Skeletal muscle satellite cell (primary cell): ENCODE data around the gene ARID4A.
"Not testable (repeated sequence)": the region's sequence is repeated elsewhere in the genome, so short reads cannot be mapped to it uniquely, and the experiment has no call there.

Source experiments
- H3K27me3 ChIP-seq: 2 replicates; pipeline ENCODE4 v1.7.0; 2013; ENCODE audit warnings: low read length; ENCODE audit not compliant: control insufficient read depth, insufficient read depth
- H3K36me3 ChIP-seq: 2 replicates; pipeline ENCODE4 v1.7.0; 2013; ENCODE audit warnings: mild to moderate bottlenecking, control low read depth, low read length; ENCODE audit not compliant: insufficient read depth
- H3K4me1 ChIP-seq: 2 replicates; pipeline ENCODE4 v1.7.0; 2013; ENCODE audit warnings: low read length; ENCODE audit not compliant: control insufficient read depth, insufficient read depth
- H3K4me2 ChIP-seq: 2 replicates; pipeline ENCODE4 v1.7.0; 2013; ENCODE audit warnings: mild to moderate bottlenecking, low read length
- H3K4me3 ChIP-seq: 2 replicates; pipeline ENCODE4 v1.7.0; 2013; ENCODE audit warnings: low read length
- H3K9ac ChIP-seq: 2 replicates; pipeline ENCODE4 v1.7.0; 2013; ENCODE audit warnings: mild to moderate bottlenecking, low read depth, low read length, moderate library complexity
- H3K9me3 ChIP-seq: replicated peaks from 2 replicates; pipeline ENCODE4 v1.7.0; 2013; ENCODE audit warnings: mild to moderate bottlenecking, control low read depth, low read length

ARID4A gene

DNA sequence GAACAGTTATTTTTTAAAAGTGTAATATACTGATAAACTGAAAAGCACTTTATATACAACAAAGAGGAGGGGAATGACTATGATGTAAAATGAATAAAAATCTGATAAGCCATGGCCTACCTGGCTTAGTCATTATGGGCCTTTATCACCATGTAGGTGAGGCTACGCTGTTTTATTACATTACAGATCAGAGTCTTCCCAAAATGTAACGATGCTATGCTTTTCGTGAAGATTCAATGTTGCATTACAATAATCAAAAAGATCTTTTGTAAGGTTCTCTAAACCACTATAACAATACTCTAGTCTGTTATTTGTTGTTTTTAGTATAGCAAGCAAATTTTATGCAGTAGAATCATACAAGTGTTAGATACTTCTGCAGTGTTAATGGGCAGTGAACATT, 34.2 kb downstream of the ARID4A start:
- peaks cover 16% of the 10 kb centered on the region for H3K36me3 ChIP-seq
- no peak overlapping the region for H3K4me2 ChIP-seq
- no peaks in the 10 kb centered on the region for H3K9me3 ChIP-seq

DNA sequence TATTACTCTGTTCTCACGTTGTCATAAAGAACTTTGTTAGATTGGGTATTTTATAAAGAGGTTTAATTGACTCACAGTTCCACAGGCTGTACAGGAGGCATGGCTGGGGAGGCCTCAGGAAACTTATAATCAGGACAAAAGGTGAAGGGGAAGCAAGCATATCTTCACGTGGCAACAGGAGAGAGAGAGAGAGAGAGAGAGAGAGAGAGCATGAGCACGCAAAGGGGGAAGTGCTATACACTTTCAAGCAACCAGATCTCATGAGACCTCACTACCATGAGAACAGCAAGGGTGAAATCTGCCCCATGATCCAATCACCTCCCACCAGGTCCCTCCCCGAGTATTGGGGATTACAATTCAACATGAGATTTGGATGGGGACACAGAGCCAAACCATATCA, 41.3 kb downstream of the ARID4A start:
- H3K4me2 ChIP-seq, H3K27me3 ChIP-seq, H3K9me3 ChIP-seq, H3K4me1 ChIP-seq, H3K9ac ChIP-seq, H3K4me3 ChIP-seq: not testable (repeated sequence)
- H3K36me3 ChIP-seq: peaks cover 12% of the 10 kb centered on the region

More for the DNA sequence above, 34.2 kb downstream of the ARID4A start:
- H3K9ac ChIP-seq: no peak overlapping the region
- no peak overlapping the region for H3K4me3 ChIP-seq
- H3K4me1 ChIP-seq: peaks cover 4% of the 10 kb centered on the region
- no peaks in the 10 kb centered on the region for H3K27me3 ChIP-seq

DNA sequence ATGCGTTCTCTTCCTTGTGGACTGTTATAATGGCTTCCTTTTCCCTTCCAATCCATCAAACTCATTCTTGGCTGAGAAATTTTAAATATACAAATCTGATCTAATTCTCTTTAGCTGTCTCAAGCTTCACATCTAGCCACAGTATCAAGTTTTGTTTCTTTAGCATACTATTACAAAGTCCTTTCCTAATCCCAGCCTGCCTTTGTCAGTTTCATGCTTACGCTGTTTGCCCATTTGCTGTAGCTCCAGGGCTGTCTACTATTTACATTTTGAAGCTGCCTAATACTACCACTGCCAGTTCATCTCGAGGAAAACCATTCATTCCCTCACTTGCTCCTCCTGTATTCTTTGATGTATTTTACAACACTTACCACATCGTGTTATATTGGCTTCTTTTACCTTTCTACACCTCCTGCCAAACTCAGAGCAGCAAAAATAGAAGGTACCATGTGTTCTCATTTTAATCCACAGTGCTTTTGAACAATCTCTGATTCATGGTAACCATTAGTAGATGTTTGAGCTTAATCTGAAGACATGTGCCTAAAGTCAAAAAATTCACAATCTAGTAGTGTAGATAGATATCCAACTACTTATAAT, 42.9 kb downstream of the ARID4A start:
- Histone ChIP-seq H3K4me2 (no peak overlapping the region), H3K4me3 (no peak overlapping the region), H3K4me1 (no peaks in the 10 kb centered on the region), H3K9me3 (no peaks in the 10 kb centered on the region), H3K27me3 (no peaks in the 10 kb centered on the region), H3K36me3 (peaks cover 20% of the 10 kb centered on the region), H3K9ac (no peak overlapping the region)

DNA sequence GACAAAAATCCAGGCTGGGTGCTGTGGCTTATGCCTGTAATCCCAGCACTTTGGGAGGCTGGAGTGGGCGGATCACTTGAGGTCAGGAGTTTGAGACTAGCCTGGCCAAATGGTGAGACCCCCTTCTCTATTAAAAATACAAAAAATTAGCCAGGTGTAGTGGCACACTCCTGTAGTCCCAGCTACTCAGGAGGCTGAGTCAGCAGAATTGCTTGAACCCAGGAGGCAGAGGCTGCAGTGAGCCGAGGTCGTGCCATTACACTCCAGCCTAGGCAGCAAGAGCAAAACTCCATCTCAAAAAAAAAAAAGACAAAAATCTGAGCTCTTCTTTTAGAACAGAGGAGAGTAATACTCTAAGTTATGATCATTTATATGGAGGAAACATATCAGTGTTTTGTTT, 45.2 kb downstream of the ARID4A start:
- H3K4me1 ChIP-seq, H3K9me3 ChIP-seq, H3K27me3 ChIP-seq, H3K4me2 ChIP-seq, H3K9ac ChIP-seq, H3K4me3 ChIP-seq: not testable (repeated sequence)
- H3K36me3 ChIP-seq: peaks cover 34% of the 10 kb centered on the region

DNA sequence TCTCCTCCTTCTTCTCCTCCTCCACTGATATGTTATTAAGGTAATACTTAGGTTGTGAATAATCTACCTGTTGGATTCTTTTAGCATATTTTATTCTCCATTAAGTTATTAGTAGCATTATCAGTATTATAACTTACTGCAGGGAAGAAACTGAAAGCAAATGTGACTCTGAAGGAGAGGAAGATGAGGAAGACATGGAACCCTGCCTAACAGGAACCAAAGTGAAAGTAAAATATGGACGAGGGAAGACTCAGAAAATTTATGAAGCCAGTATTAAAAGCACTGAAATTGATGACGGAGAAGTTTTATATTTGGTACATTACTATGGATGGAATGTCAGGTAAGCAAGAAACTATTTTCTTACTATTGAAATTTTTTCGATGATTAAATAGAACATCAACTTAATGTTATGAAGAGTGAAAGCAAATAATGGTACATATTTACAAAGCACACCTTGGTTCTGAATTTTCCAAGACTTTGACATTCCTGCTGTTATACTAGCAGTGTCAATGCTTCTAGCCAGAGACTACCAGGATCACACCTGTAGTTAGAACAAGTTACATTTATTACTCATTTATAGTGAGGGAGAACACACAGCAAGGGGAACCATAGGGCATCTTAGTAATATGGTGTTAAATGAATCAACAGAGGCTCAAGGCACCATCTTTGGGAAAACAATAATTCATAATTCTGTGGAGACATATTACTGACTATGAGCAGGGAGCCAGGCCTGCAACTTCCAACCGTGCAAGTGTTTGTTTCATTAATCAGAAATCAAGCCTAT, 55.4 kb downstream of the ARID4A start:
- no peak overlapping the region for H3K4me2 ChIP-seq
- H3K4me1 ChIP-seq: no peaks in the 10 kb centered on the region
- H3K9me3 ChIP-seq: no peaks in the 10 kb centered on the region
- no peak overlapping the region for H3K9ac ChIP-seq
- no peaks in the 10 kb centered on the region for H3K27me3 ChIP-seq
- H3K36me3 ChIP-seq: peaks cover 32% of the 10 kb centered on the region
- H3K4me3 ChIP-seq: no peak overlapping the region

DNA sequence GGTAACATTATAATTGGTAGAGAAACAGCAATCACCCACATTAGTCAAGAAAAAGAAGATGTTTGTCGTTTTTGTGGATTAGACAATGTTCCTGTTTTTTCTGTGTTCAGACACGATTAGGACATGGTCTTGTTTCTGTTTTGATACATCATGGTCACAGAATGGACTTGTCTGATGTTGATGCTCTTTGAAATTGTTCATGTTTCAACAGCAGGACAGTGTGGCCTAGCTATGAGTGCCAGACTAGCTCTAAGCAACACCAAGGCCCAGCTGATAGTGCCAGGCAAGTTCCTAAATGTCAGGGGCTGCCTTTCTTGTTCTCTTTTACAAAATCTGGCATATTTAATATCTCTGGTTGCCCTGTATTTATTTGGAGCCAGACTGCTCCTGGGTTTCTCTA, 56.5 kb downstream of the ARID4A start:
- Histone ChIP-seq H3K27me3 (no peaks in the 10 kb centered on the region), H3K4me1 (no peaks in the 10 kb centered on the region), H3K36me3 (peaks cover 30% of the 10 kb centered on the region), H3K9ac (no peak overlapping the region), H3K4me2 (no peak overlapping the region), H3K9me3 (no peaks in the 10 kb centered on the region), H3K4me3 (no peak overlapping the region)

DNA sequence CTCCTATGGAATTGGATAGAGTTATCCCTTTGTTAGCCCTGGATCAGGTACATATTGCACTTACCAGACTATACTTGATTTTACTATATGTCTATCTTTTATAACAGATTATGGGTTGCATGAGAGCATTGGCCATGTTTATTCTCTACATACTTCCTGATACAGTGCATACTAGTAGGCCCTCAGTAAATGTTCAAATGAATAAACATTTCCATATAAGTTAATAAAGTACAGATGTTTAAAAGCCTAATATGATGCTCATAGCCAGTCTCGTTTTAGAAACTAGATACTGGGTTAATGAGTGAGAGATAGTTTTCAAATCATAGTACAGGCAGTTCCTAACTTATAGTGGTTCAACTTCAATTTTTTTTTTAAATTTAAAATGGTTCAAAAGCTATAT, 57.9 kb downstream of the ARID4A start:
- Histone ChIP-seq H3K4me1 (no peaks in the 10 kb centered on the region), H3K9ac (no peak overlapping the region), H3K4me2 (no peak overlapping the region), H3K4me3 (no peak overlapping the region), H3K9me3 (no peaks in the 10 kb centered on the region), H3K36me3 (peaks cover 32% of the 10 kb centered on the region), H3K27me3 (no peaks in the 10 kb centered on the region)

DNA sequence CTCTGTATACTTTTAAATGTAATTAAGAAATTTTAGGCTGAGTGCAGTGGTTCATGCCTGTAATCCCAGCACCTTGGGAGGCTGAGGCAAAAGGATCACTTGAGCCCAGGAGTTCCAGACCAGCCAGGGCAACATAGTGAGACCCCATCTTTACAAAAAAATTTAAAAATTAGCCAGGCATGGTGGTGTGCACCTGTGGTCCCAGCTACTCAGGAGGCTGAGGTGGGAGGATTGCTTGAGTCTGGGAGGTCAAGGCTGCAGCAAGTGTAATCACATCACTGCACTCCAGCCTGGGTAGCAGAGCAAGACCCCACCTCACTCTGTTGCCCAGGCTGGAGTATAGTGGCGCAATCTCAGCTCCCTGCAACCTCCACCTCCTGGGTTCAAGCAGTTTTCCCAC, 63.9 kb downstream of the ARID4A start:
- H3K4me3 ChIP-seq, H3K27me3 ChIP-seq, H3K9me3 ChIP-seq, H3K4me2 ChIP-seq, H3K4me1 ChIP-seq, H3K9ac ChIP-seq: not testable (repeated sequence)
- peaks cover 47% of the 10 kb centered on the region for H3K36me3 ChIP-seq

DNA sequence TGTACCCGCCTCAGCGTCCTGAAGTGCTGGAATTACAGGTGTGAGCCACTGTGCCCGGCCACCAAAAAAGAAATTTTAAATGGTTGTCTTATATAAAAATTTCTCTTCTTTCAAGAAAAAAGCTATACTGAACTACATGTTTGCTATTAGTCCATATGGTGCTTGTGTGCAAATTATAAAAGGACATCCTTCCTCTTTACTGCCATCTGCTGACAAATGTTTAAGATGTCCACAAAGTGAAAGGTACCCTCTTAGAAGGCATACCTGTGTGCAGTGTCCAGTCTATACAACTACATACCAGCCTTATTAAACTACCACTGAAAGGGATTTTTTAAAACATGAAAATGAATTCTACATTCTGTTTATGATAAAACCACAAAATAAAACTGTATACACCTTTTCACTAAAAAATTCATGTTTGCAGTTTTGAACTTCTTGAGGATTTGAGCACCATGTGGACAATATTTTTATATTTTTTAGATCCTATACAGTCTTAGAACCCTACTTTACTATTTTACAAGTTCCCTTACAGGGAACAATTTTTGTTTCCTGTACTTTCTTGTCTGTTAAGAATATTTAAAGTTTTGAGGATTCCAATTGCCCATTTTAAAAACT, 64.5 kb downstream of the ARID4A start:
- H3K36me3 ChIP-seq: peaks cover 53% of the 10 kb centered on the region
- H3K27me3 ChIP-seq: no peaks in the 10 kb centered on the region
- no peaks in the 10 kb centered on the region for H3K4me1 ChIP-seq
- no peak overlapping the region for H3K9ac ChIP-seq
- no peak overlapping the region for H3K4me3 ChIP-seq
- H3K9me3 ChIP-seq: no peaks in the 10 kb centered on the region
- H3K4me2 ChIP-seq: no peak overlapping the region

DNA sequence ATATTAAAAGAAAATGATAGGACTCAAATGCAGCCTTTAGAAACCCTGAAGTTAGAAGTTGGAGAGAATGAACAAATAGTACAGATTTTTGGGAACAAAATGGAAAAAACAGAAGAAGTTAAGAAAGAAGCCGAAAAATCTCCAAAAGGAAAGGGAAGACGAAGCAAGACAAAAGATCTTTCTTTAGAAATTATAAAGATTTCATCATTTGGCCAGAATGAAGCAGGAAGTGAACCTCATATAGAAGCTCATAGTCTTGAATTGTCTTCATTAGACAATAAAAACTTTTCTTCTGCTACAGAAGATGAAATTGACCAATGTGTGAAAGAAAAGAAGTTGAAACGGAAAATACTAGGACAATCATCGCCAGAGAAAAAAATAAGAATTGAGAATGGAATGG, 66.0 kb downstream of the ARID4A start:
- Histone ChIP-seq H3K9ac (no peak overlapping the region), H3K36me3 (peaks cover 59% of the 10 kb centered on the region), H3K4me1 (peaks cover 7% of the 10 kb centered on the region), H3K27me3 (no peaks in the 10 kb centered on the region), H3K4me2 (no peak overlapping the region), H3K9me3 (no peaks in the 10 kb centered on the region), H3K4me3 (no peak overlapping the region)

DNA sequence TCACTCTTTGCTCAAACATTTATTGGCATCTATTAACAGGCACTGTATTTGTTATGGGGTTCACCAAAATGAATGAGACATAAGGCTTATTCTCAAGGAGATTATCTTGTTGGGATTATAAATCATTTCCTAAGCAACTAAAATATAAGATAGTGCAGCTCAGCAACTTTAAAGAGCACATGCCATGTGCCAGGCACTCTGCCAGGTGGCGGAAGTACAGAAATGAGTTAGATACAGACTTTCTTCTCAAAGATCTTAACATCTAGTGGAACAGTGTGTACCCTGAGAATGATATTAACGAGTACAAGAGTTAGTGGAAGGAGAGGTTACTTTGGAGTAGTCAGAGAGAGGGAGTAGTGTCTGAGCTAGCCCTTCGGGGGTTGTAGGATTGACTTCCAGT, 68.9 kb downstream of the ARID4A start:
- peaks cover 54% of the 10 kb centered on the region for H3K36me3 ChIP-seq
- H3K4me1 ChIP-seq: peaks cover 7% of the 10 kb centered on the region
- H3K9me3 ChIP-seq: no peaks in the 10 kb centered on the region
- H3K4me2 ChIP-seq: no peak overlapping the region
- H3K27me3 ChIP-seq: no peaks in the 10 kb centered on the region
- H3K9ac ChIP-seq: no peak overlapping the region
- no peak overlapping the region for H3K4me3 ChIP-seq

DNA sequence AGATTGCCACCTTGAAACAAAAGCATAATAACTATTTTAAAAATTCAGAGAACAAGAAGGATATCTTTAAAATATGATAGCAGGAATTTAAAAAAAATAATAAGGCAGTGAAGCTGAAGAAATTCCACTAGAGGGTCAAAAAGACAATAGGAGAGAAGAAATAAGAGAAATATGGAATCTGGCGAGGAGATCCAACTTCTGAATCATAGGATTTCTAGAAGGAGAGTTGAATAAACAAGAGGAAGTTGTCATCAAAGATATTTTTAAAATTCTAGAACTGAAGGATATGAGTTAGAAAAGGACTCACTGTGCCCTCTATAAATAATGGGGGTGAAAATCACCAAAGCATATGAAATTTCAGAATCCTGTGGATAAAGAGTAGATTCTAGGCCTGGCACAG, 70.6 kb downstream of the ARID4A start:
- Histone ChIP-seq H3K4me2 (no peak overlapping the region), H3K9me3 (no peaks in the 10 kb centered on the region), H3K9ac (no peak overlapping the region), H3K4me1 (peaks cover 7% of the 10 kb centered on the region), H3K4me3 (no peak overlapping the region), H3K27me3 (no peaks in the 10 kb centered on the region), H3K36me3 (peaks cover 54% of the 10 kb centered on the region)
